Measurements from ENCODE around the gene LIPN.

LIPN gene

GRCh38 chr10:88793712-88794299 is 34.0 kb downstream of the LIPN start:
- no peak overlapping the region for H3K4me2 ChIP-seq (ENCODE audit: insufficient read depth, low read length)
- no peak for TF ChIP-seq EZH2 (IDR thresholded peaks at IDR 0.05; ENCODE audit: borderline replicate concordance, low read depth, low read length, severe bottlenecking)
- no peak for TF ChIP-seq CTCF (IDR thresholded peaks at IDR 0.05; ENCODE audit: borderline replicate concordance, extremely low read depth, low read length, poor library complexity, severe bottlenecking)
- ATAC-seq (ENCODE audit: insufficient read depth, low read depth) = peak; percentile 52; the same call in 1 of the 3 replicates
- H3K27ac ChIP-seq (ENCODE audit: low read length) = no peak overlapping the region
- peaks cover 9% of the 10 kb centered on the region for H3K27me3 ChIP-seq (ENCODE audit: insufficient read depth, low read length, poor library complexity)
- no peaks in the 10 kb centered on the region for H3K79me2 ChIP-seq (ENCODE audit: insufficient read depth, low read length)
- no peaks in the 10 kb centered on the region for H3K9me3 ChIP-seq (ENCODE audit: insufficient read depth, low read length, severe bottlenecking)
- H3K9ac ChIP-seq (ENCODE audit: low read depth, low read length) = no peak overlapping the region
- H3K36me3 ChIP-seq (ENCODE audit: insufficient read depth, low read length) = no peaks in the 10 kb centered on the region
- DNase-seq = no peak
- no peaks in the 10 kb centered on the region for H4K20me1 ChIP-seq (ENCODE audit: insufficient read depth, low read length)
- no peaks in the 10 kb centered on the region for H3K4me1 ChIP-seq (ENCODE audit: insufficient read depth, low read length)
- no peak overlapping the region for H3K4me3 ChIP-seq (ENCODE audit: low read depth in 1 of 2, low read length in 2 of 2)
- H2AFZ ChIP-seq (ENCODE audit: low read depth, low read length) = no peak overlapping the region

GRCh38 chr10:88794731-88795130 is 34.9 kb downstream of the LIPN start:
- Histone ChIP-seq H3K79me2 (ENCODE audit: insufficient read depth, low read length) (no peaks in the 10 kb centered on the region), H3K4me2 (ENCODE audit: insufficient read depth, low read length) (no peak overlapping the region), H3K27ac (ENCODE audit: low read length) (no peak overlapping the region), H3K9ac (ENCODE audit: low read depth, low read length) (no peak overlapping the region), H3K9me3 (ENCODE audit: insufficient read depth, low read length, severe bottlenecking) (no peaks in the 10 kb centered on the region), H3K27me3 (ENCODE audit: insufficient read depth, low read length, poor library complexity) (peaks cover 9% of the 10 kb centered on the region), H4K20me1 (ENCODE audit: insufficient read depth, low read length) (no peaks in the 10 kb centered on the region), H3K36me3 (ENCODE audit: insufficient read depth, low read length) (no peaks in the 10 kb centered on the region), H3K4me1 (ENCODE audit: insufficient read depth, low read length) (no peaks in the 10 kb centered on the region), H2AFZ (ENCODE audit: low read depth, low read length) (no peak overlapping the region), H3K4me3 (ENCODE audit: low read depth in 1 of 2, low read length in 2 of 2) (no peak overlapping the region)
- TF ChIP-seq CTCF (IDR thresholded peaks at IDR 0.05; ENCODE audit: borderline replicate concordance, extremely low read depth, low read length, poor library complexity, severe bottlenecking) (no peak), EZH2 (IDR thresholded peaks at IDR 0.05; ENCODE audit: borderline replicate concordance, low read depth, low read length, severe bottlenecking) (no peak)
- DNase-seq (no peak), ATAC-seq (ENCODE audit: insufficient read depth, low read depth) (no peak)

GRCh38 chr10:88800152-88801125 is 40.6 kb downstream of the LIPN start:
- Histone ChIP-seq H3K79me2 (ENCODE audit: insufficient read depth, low read length) (no peaks in the 10 kb centered on the region), H2AFZ (ENCODE audit: low read depth, low read length) (no peak overlapping the region), H3K9me3 (ENCODE audit: insufficient read depth, low read length, severe bottlenecking) (no peaks in the 10 kb centered on the region), H3K4me1 (ENCODE audit: insufficient read depth, low read length) (no peaks in the 10 kb centered on the region), H3K4me2 (ENCODE audit: insufficient read depth, low read length) (no peak overlapping the region), H4K20me1 (ENCODE audit: insufficient read depth, low read length) (no peaks in the 10 kb centered on the region), H3K4me3 (ENCODE audit: low read depth in 1 of 2, low read length in 2 of 2) (no peak overlapping the region), H3K36me3 (ENCODE audit: insufficient read depth, low read length) (no peaks in the 10 kb centered on the region), H3K9ac (ENCODE audit: low read depth, low read length) (no peak overlapping the region), H3K27me3 (ENCODE audit: insufficient read depth, low read length, poor library complexity) (peaks cover 6% of the 10 kb centered on the region), H3K27ac (ENCODE audit: low read length) (no peak overlapping the region)
- no peak for ATAC-seq (ENCODE audit: insufficient read depth, low read depth)
- no peak for DNase-seq
- TF ChIP-seq CTCF (IDR thresholded peaks at IDR 0.05; ENCODE audit: borderline replicate concordance, extremely low read depth, low read length, poor library complexity, severe bottlenecking) = no peak
- no peak for TF ChIP-seq EZH2 (IDR thresholded peaks at IDR 0.05; ENCODE audit: borderline replicate concordance, low read depth, low read length, severe bottlenecking)
